Measurements from ENCODE around the gene RNF212.

RNF212 gene

DNA sequence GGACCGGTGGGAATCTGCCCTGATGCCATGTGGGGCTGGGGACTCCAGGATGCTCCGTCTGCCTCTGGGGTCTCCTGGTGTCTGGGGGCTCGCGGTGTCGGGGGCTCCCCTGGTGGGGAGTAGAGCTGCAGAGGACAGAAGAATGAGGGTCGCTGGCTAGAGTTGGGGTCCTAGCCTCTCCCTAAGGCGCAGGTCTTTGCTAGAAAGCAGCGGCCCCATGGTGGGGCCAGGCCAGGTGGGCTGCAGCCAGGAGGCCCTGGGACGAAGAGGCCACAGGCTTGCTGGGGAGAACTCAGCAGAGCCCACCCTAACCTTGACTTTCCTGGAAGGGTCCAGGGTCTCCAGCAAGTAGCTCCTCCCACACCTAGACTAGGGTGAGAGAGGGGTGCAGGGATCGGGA lies 80.5 kb downstream of the RNF212 start:
- no peak for DNase-seq (ENCODE audit: low read depth)
- no peak overlapping the region for H3K4me3 ChIP-seq (ENCODE audit: low read length)
- TF ChIP-seq, protein P1, sequence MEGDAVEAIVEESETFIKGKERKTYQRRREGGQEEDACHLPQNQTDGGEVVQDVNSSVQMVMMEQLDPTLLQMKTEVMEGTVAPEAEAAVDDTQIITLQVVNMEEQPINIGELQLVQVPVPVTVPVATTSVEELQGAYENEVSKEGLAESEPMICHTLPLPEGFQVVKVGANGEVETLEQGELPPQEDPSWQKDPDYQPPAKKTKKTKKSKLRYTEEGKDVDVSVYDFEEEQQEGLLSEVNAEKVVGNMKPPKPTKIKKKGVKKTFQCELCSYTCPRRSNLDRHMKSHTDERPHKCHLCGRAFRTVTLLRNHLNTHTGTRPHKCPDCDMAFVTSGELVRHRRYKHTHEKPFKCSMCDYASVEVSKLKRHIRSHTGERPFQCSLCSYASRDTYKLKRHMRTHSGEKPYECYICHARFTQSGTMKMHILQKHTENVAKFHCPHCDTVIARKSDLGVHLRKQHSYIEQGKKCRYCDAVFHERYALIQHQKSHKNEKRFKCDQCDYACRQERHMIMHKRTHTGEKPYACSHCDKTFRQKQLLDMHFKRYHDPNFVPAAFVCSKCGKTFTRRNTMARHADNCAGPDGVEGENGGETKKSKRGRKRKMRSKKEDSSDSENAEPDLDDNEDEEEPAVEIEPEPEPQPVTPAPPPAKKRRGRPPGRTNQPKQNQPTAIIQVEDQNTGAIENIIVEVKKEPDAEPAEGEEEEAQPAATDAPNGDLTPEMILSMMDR (IDR thresholded peaks at IDR 0.05; ENCODE audit: insufficient read depth, low read depth, low read length, missing control alignments): no peak

DNA sequence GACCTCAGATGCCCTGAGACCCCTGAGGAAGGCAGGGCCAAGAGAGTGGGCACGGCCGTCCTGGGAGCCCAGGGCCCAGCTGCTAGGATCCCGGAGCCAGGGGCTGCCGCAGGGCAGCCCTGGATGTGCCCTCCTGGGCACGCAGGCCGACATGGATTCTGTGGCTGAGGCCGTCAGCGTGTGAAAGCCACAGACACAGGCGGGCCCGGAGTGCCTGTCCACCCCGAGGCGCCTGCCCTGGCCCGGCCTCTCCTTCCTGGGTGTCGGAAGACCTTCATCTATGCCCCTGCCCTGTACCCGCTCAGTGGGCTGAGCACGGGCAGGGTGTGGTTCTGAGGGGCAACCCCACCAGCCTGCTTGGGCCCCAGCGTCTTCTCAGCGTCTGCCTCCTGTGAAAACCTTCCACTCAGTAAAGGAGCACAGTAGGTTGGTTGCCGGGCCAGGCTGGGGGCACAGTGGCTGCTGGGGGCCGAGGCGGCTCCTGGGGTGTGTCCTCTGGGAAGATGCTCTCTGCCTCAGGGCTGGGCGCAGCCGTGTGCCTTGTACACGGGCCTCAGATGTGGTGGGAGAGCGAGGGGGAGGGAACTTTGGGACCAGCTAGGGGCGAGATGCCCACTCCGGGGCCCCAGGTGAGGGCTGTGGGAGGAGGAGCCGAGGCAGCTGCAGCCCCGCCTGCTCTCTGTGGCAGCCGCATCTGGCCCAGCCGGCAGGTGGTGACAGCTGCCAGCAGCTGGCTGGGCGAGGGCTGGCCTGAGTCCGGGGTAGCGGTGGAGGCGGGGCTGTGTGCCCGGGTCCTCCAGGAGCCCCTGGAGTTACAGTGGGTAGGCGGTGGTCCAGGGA lies 81.2 kb downstream of the RNF212 start:
- DNase-seq (ENCODE audit: low read depth): peak; percentile 30
- no peak overlapping the region for H3K4me3 ChIP-seq (ENCODE audit: low read length)
- TF ChIP-seq, protein P1 (IDR thresholded peaks at IDR 0.05; ENCODE audit: insufficient read depth, low read depth, low read length, missing control alignments): peak; percentile 37

DNA sequence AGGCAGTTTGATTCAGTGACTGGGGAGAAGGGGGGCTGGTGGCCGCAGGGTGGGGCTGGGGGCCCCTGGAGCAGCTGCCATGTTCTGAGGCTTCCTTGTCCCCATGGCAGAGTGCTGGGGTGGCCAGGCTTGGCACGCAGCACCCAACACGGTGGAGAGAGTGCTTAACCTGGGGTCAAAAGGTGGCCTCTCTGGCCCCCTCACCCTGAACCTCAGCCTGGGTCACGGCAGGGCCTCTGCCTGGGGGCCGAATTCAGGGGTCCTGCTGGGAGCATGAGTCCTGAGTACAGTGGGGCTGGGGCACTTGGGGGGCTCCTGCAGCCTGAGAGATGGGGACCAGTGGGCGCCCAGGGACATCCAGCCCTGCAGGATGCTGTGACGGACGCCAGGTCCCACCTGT lies 82.0 kb downstream of the RNF212 start:
- no peak overlapping the region for H3K4me3 ChIP-seq (ENCODE audit: low read length)
- no peak for DNase-seq (ENCODE audit: low read depth)
- TF ChIP-seq, protein P1 (IDR thresholded peaks at IDR 0.05; ENCODE audit: insufficient read depth, low read depth, low read length, missing control alignments): no peak

DNA sequence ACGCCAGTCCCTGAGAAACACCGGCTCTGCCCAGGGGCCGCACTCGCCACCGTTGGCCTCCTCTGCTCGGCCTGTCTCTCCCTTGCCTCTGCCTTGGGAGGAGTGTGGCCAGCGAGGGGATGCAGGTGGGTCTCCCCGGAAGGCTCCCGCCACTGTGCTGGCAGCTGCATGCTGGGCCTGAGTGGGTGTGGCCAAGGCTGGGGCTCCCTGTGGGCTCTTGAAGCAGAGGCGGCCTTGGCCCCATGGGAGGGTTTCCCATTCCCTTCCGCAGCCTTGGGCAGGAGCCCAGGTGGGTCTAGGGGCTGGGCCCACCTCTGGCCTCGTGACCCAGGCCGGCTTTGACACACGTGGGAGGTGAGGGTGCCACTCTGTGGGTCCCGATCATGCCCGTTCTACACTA lies 82.8 kb downstream of the RNF212 start:
- H3K4me3 ChIP-seq (ENCODE audit: low read length): no peak overlapping the region
- no peak for DNase-seq (ENCODE audit: low read depth)
- TF ChIP-seq, protein P1 (IDR thresholded peaks at IDR 0.05; ENCODE audit: insufficient read depth, low read depth, low read length, missing control alignments): no peak

DNA sequence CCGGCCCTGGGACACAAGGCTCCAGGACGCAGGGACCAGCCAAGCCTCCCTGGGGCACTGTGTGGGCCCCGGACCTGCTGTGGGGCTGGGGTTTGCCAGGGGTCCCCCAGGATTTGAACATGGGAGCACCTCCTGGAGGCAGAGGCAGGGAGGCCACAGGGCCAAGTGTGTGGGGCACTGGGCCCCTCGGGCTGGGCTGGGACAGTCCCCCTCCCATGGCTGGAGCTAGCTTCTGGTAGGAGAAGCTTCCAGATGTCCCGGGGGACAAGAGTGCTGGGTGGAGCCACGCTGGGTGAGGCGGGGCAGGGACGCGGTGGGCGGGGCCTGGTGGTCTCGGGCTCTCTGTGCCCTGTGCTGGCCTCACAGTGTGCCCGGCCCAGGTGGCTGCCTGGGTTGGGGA lies 83.3 kb downstream of the RNF212 start:
- DNase-seq (ENCODE audit: low read depth): no peak
- TF ChIP-seq, protein P1 (IDR thresholded peaks at IDR 0.05; ENCODE audit: insufficient read depth, low read depth, low read length, missing control alignments): no peak
- no peak overlapping the region for H3K4me3 ChIP-seq (ENCODE audit: low read length)

DNA sequence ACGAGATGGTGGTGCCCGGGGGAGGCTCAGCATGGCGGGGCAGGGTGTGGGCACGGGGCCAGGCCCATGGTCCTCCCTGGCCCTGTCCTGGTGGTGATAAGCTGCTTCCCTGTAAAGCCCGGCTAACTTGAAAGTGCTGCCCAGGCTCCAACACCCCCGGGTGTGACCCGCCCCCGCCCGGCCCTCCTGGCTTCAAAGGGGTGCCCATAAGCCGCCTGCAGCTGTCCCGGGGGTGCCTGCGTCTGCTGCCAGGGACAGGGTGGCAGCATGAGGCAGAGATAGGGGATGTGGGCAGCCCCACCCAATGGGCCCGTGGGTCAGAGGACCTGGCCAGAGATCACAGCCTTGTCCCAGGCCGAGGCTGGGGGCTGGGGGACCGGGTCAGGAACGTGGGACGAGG lies 83.8 kb downstream of the RNF212 start:
- no peak for DNase-seq (ENCODE audit: low read depth)
- H3K4me3 ChIP-seq (ENCODE audit: low read length): no peak overlapping the region
- TF ChIP-seq, protein P1 (IDR thresholded peaks at IDR 0.05; ENCODE audit: insufficient read depth, low read depth, low read length, missing control alignments): no peak
